Ascending aorta (tissue), 2 donors: ENCODE measurements around the gene MBNL1. TPM values are rescaled to one million over a fixed set of nuclear protein-coding genes. Genes with fewer than 3 reads are reported as not detected.
A peak's percentile ranks its signal among the peaks of the same experiment; 100 is the strongest.

ENCODE experiments used
- DNase-seq, 2 donors: peaks; one replicate each; pipeline ENCODE4 v3.0.0-alpha.2; 2019; ENCODE audit warnings: low spot score in 2 of 2
- H3K27ac ChIP-seq, 2 donors: fragments of 200-600 bp; sonication (generic); one replicate each; pipeline ENCODE4 v1.5.1; 2016 to 2017; ENCODE audit warnings: mild to moderate bottlenecking in 1 of 2
- H3K27me3 ChIP-seq: fragments of 200-600 bp; sonication (generic); one replicate; pipeline ENCODE4 v1.5.1; 2017
- H3K36me3 ChIP-seq, 2 donors: fragments of 200-600 bp; sonication (generic); one replicate each; pipeline ENCODE4 v1.5.1; 2016
- H3K4me1 ChIP-seq, 2 donors: fragments of 200-600 bp; sonication (generic); one replicate each; pipeline ENCODE4 v1.5.1; 2016 to 2017; ENCODE audit warnings: mild to moderate bottlenecking in 1 of 2
- H3K4me3 ChIP-seq, 2 donors: fragments of 200-600 bp; sonication (generic); one replicate each; pipeline ENCODE4 v1.5.1; 2016 to 2017; ENCODE audit warnings: mild to moderate bottlenecking in 1 of 2
- H3K9me3 ChIP-seq, 2 donors: fragments of 200-600 bp; sonication (generic); one replicate each; pipeline ENCODE4 v1.5.1; 2016
- CTCF ChIP-seq, 3 experiments: fragments of 200-600 bp in 2 of 3; fragments of 450-650 bp in 1 of 3; sonication (generic) in 2 of 3; IDR thresholded peaks; one replicate each; pipeline ENCODE4 v1.5.1; 2016 to 2019; ENCODE audit warnings: antibody characterized with exemption in 3 of 3, mild to moderate bottlenecking in 1 of 3, moderate library complexity in 1 of 3
- intact Hi-C: fragments of 100-400 bp; cut with DNase I; formaldehyde crosslinking; loops from one replicate; pipeline ENCODE4 v1.15.1; 2023
- total RNA-seq: library from RNA; depleted of rRNA; stranded (reverse); fragments of >200 nt; gene quantifications from one replicate; pipeline ENCODE4 v1.1.0, GENCODE V29; 2016

The MBNL1 gene
- total RNA-seq, 1 donor from 2014 or later, result 350 TPM

GRCh38 chr3:152277198-152277597 lies 8.5 kb downstream of the MBNL1 start:
- Histone ChIP-seq H3K4me3 (peak overlapping the region in 1 of 2 donors; percentile 76), H3K27me3 (no peaks in the 10 kb centered on the region), H3K4me1 (peaks cover 8 to 51% of the 10 kb centered on the region in 2 donors), H3K36me3 (no peaks in the 10 kb centered on the region), H3K27ac (peak overlapping the region; percentile 94 to 99), H3K9me3 (no peaks in the 10 kb centered on the region)
- intact Hi-C loops, result loop anchor here (5.0 kb wide), 1 partner anchor 125 kb away; no protein-coding TSS in a partner anchor
- TF ChIP-seq CTCF (IDR thresholded peaks at IDR 0.05), result no peak
- DNase-seq, result no peak

- intact Hi-C loops, result loop anchor here (5.0 kb wide), 1 partner anchor 123 kb away; no protein-coding TSS in a partner anchor
- DNase-seq, result no peak
- Histone ChIP-seq H3K4me3 (peak overlapping the region; percentile 28 to 76), H3K27me3 (no peaks in the 10 kb centered on the region), H3K9me3 (no peaks in the 10 kb centered on the region), H3K36me3 (no peaks in the 10 kb centered on the region), H3K4me1 (peaks cover 17 to 67% of the 10 kb centered on the region in 2 donors), H3K27ac (peak overlapping the region; percentile 60 to 94)
- TF ChIP-seq CTCF (IDR thresholded peaks at IDR 0.05), result no peak
These were observed 10.2 kb downstream of the MBNL1 start for GRCh38 chr3:152278756-152279427.

- H3K9me3 ChIP-seq, result no peaks in the 10 kb centered on the region
- H3K36me3 ChIP-seq, result no peaks in the 10 kb centered on the region
- H3K4me3 ChIP-seq, result peak overlapping the region in 1 of 2 donors; percentile 76
- no peak for TF ChIP-seq CTCF (IDR thresholded peaks at IDR 0.05)
- no peak for DNase-seq
- peaks cover 21 to 68% of the 10 kb centered on the region in 2 donors for H3K4me1 ChIP-seq
- H3K27me3 ChIP-seq, result no peaks in the 10 kb centered on the region
- H3K27ac ChIP-seq, result peak overlapping the region; percentile 60 to 94
- intact Hi-C loops, result loop anchor here (5.0 kb wide), 1 partner anchor 123 kb away; no protein-coding TSS in a partner anchor
These were observed 10.8 kb downstream of the MBNL1 start for GRCh38 chr3:152279479-152279878.

- no peak for DNase-seq
- intact Hi-C loops, result no loop called here
These were observed 11.8 kb downstream of the MBNL1 start for GRCh38 chr3:152280539-152280938.

GRCh38 chr3:152281133-152281713 lies 12.5 kb downstream of the MBNL1 start:
- peaks cover 18 to 56% of the 10 kb centered on the region in 2 donors for H3K4me1 ChIP-seq

More at GRCh38 chr3:152280539-152280938, 11.8 kb downstream of the MBNL1 start:
- no peak for TF ChIP-seq CTCF (IDR thresholded peaks at IDR 0.05)
- H3K27ac ChIP-seq, result peak overlapping the region; percentile 60 to 94
- H3K4me3 ChIP-seq, result peak overlapping the region; percentile 13 to 76
- H3K27me3 ChIP-seq, result no peaks in the 10 kb centered on the region
- no peaks in the 10 kb centered on the region for H3K9me3 ChIP-seq
- H3K36me3 ChIP-seq, result no peaks in the 10 kb centered on the region
- peaks cover 18 to 63% of the 10 kb centered on the region in 2 donors for H3K4me1 ChIP-seq

More at GRCh38 chr3:152281133-152281713, 12.5 kb downstream of the MBNL1 start:
- peak overlapping the region; percentile 60 to 94 for H3K27ac ChIP-seq
- no peaks in the 10 kb centered on the region for H3K9me3 ChIP-seq
- no peak for TF ChIP-seq CTCF (IDR thresholded peaks at IDR 0.05)
- no peaks in the 10 kb centered on the region for H3K27me3 ChIP-seq
- peak overlapping the region; percentile 18 to 76 for H3K4me3 ChIP-seq
- intact Hi-C loops, result no loop called here
- H3K36me3 ChIP-seq, result no peaks in the 10 kb centered on the region
- no peak for DNase-seq
